HEK293 (cell line): ENCODE data around the gene B4GALT7.

ENCODE experiments used
- EGR2 ChIP-seq: fragments of 450-650 bp; formaldehyde crosslinking; IDR thresholded peaks from 2 replicates; pipeline ENCODE4 v1.5.1; 2016; ENCODE audit warnings: low read depth, missing biosample characterization, missing genetic modification characterization
- FEZF1 ChIP-seq: fragments of 450-650 bp; formaldehyde crosslinking; IDR thresholded peaks from 2 replicates; pipeline ENCODE4 v1.5.1; 2016; ENCODE audit warnings: missing biosample characterization, missing genetic modification characterization
- GFI1B ChIP-seq: fragments of 450-650 bp; formaldehyde crosslinking; IDR thresholded peaks from 2 replicates; pipeline ENCODE4 v1.5.1; 2016; ENCODE audit warnings: missing biosample characterization, missing genetic modification characterization
- HIC1 ChIP-seq: fragments of 450-650 bp; formaldehyde crosslinking; IDR thresholded peaks from 2 replicates; pipeline ENCODE4 v1.5.1; 2016; ENCODE audit warnings: missing biosample characterization, missing genetic modification characterization
- INSM2 ChIP-seq: fragments of 450-650 bp; formaldehyde crosslinking; IDR thresholded peaks from 2 replicates; pipeline ENCODE4 v1.5.1; 2016; ENCODE audit warnings: missing biosample characterization, missing genetic modification characterization
- SP7 ChIP-seq: fragments of 450-650 bp; formaldehyde crosslinking; IDR thresholded peaks from 2 replicates; pipeline ENCODE4 v1.5.1; 2016; ENCODE audit warnings: missing biosample characterization, missing genetic modification characterization
- TCF7L2 ChIP-seq: IDR thresholded peaks from 2 replicates; pipeline ENCODE4 v1.6.1; 2011; ENCODE audit warnings: low read depth, mild to moderate bottlenecking, inconsistent platforms, low read length, moderate library complexity, borderline replicate concordance
- ZBTB11 ChIP-seq: fragments of 450-650 bp; formaldehyde crosslinking; conservative IDR thresholded peaks from 2 replicates; pipeline ENCODE4 v1.5.1; 2016; ENCODE audit warnings: low read depth, missing biosample characterization, missing genetic modification characterization
- ZBTB17 ChIP-seq: fragments of 450-650 bp; formaldehyde crosslinking; IDR thresholded peaks from 2 replicates; pipeline ENCODE4 v1.5.1; 2016; ENCODE audit warnings: missing biosample characterization, missing genetic modification characterization
- ZIC2 ChIP-seq: fragments of 450-650 bp; formaldehyde crosslinking; IDR thresholded peaks from 2 replicates; pipeline ENCODE4 v1.5.1; 2016; ENCODE audit warnings: missing biosample characterization, missing genetic modification characterization
- ZNF157 ChIP-seq: fragments of 450-650 bp; formaldehyde crosslinking; IDR thresholded peaks from 2 replicates; pipeline ENCODE4 v1.5.1; 2016; ENCODE audit warnings: missing biosample characterization, missing genetic modification characterization
- ZNF23 ChIP-seq: fragments of 450-650 bp; formaldehyde crosslinking; IDR thresholded peaks from 2 replicates; pipeline ENCODE4 v1.5.1; 2016; ENCODE audit warnings: missing biosample characterization, missing genetic modification characterization, borderline replicate concordance
- ZNF350 ChIP-seq: fragments of 450-650 bp; formaldehyde crosslinking; IDR thresholded peaks from 2 replicates; pipeline ENCODE4 v1.5.0; 2017; ENCODE audit warnings: missing biosample characterization, mild to moderate bottlenecking, missing genetic modification characterization
- ZNF366 ChIP-seq: fragments of 450-650 bp; formaldehyde crosslinking; conservative IDR thresholded peaks from 2 replicates; pipeline ENCODE4 v1.5.1; 2016; ENCODE audit warnings: missing biosample characterization, missing genetic modification characterization
- ZNF394 ChIP-seq: fragments of 450-650 bp; formaldehyde crosslinking; IDR thresholded peaks from 2 replicates; pipeline ENCODE4 v1.5.1; 2016; ENCODE audit warnings: missing biosample characterization, missing genetic modification characterization, mild to moderate bottlenecking, moderate library complexity, borderline replicate concordance
- ZNF416 ChIP-seq: fragments of 450-650 bp; formaldehyde crosslinking; IDR thresholded peaks from 2 replicates; pipeline ENCODE4 v1.5.1; 2016; ENCODE audit warnings: missing biosample characterization, missing genetic modification characterization
- ZNF514 ChIP-seq: fragments of 450-650 bp; formaldehyde crosslinking; IDR thresholded peaks from 2 replicates; pipeline ENCODE4 v1.5.1; 2016; ENCODE audit warnings: missing biosample characterization, missing genetic modification characterization
- ZNF558 ChIP-seq: fragments of 450-650 bp; formaldehyde crosslinking; IDR thresholded peaks from 2 replicates; pipeline ENCODE4 v1.5.1; 2016; ENCODE audit warnings: missing biosample characterization, missing genetic modification characterization
- ZNF585B ChIP-seq: fragments of 450-650 bp; formaldehyde crosslinking; IDR thresholded peaks from 2 replicates; pipeline ENCODE4 v1.5.1; 2016; ENCODE audit warnings: missing biosample characterization, missing genetic modification characterization
- ZNF692 ChIP-seq: fragments of 450-650 bp; formaldehyde crosslinking; IDR thresholded peaks from 2 replicates; pipeline ENCODE4 v1.5.1; 2016; ENCODE audit warnings: missing biosample characterization, missing genetic modification characterization
- ZNF785 ChIP-seq: fragments of 450-650 bp; formaldehyde crosslinking; IDR thresholded peaks from 2 replicates; pipeline ENCODE4 v1.5.1; 2016; ENCODE audit warnings: missing biosample characterization, missing genetic modification characterization
- ZNF792 ChIP-seq: fragments of 450-650 bp; formaldehyde crosslinking; IDR thresholded peaks from 2 replicates; pipeline ENCODE4 v1.5.1; 2016; ENCODE audit warnings: missing biosample characterization, missing genetic modification characterization
- ZXDB ChIP-seq: fragments of 450-650 bp; formaldehyde crosslinking; IDR thresholded peaks from 2 replicates; pipeline ENCODE4 v1.5.1; 2016; ENCODE audit warnings: missing biosample characterization, missing genetic modification characterization
- TF ChIP-seq, protein P1 (sequence below): fragments of 450-650 bp; formaldehyde crosslinking; conservative IDR thresholded peaks from 2 replicates; pipeline ENCODE4 v1.5.1; 2016; ENCODE audit warnings: low read depth, missing biosample characterization, missing genetic modification characterization
- TF ChIP-seq, protein P2 (sequence below): fragments of 450-650 bp; formaldehyde crosslinking; IDR thresholded peaks from 2 replicates; pipeline ENCODE4 v1.5.1; 2016; ENCODE audit warnings: missing biosample characterization, missing genetic modification characterization

The B4GALT7 gene

DNA sequence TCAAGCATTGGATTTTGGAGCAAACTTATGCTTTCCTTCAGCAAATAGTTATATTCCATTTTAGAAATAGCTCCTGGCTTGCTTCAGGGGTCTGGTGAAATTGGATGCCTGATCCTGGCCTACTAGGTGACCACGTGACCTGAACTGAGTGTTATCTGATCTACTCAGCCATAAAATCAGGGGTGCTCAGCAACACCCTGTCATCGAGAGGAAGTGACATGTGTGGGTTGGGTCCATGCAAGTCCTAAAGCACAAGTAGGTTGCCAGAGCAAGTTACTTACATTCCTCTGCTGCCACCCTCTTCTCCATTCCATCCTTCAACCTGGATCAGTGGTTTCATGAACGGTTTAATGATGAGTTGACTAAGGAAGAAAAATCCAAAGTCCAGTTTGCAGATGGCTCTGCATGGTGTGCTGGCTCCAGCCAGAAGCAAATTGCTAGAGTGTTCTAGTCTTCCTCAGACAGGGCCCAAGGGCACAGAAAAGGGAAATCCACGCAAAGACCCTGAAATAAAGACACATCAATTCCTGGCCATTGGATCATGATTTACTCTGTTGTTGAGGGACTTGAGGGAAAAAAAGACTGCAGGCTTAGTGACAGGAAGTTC is 42.8 kb upstream of the B4GALT7 start (continued):
- no peak for TF ChIP-seq HIC1 (tag by site-specific recombination)
- no peak for TF ChIP-seq ZNF23 (tag by site-specific recombination)
- TF ChIP-seq, protein P1, sequence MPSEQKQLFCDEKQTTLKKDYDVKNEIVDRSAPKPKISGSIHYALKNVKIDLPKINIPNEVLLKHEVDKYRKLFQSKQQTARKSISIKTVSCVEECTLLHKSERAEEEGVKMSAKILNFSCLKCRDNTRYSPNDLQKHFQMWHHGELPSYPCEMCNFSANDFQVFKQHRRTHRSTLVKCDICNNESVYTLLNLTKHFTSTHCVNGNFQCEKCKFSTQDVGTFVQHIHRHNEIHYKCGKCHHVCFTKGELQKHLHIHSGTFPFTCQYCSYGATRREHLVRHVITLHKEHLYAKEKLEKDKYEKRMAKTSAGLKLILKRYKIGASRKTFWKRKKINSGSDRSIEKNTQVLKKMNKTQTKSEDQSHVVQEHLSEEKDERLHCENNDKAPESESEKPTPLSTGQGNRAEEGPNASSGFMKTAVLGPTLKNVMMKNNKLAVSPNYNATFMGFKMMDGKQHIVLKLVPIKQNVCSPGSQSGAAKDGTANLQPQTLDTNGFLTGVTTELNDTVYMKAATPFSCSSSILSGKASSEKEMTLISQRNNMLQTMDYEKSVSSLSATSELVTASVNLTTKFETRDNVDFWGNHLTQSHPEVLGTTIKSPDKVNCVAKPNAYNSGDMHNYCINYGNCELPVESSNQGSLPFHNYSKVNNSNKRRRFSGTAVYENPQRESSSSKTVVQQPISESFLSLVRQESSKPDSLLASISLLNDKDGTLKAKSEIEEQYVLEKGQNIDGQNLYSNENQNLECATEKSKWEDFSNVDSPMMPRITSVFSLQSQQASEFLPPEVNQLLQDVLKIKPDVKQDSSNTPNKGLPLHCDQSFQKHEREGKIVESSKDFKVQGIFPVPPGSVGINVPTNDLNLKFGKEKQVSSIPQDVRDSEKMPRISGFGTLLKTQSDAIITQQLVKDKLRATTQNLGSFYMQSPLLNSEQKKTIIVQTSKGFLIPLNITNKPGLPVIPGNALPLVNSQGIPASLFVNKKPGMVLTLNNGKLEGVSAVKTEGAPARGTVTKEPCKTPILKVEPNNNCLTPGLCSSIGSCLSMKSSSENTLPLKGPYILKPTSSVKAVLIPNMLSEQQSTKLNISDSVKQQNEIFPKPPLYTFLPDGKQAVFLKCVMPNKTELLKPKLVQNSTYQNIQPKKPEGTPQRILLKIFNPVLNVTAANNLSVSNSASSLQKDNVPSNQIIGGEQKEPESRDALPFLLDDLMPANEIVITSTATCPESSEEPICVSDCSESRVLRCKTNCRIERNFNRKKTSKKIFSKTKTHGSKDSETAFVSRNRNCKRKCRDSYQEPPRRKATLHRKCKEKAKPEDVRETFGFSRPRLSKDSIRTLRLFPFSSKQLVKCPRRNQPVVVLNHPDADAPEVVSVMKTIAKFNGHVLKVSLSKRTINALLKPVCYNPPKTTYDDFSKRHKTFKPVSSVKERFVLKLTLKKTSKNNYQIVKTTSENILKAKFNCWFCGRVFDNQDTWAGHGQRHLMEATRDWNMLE (tag by site-specific recombination): peak; percentile 45; the same call in 1 of the 2 replicates
- TF ChIP-seq TCF7L2: no peak
- TF ChIP-seq, protein P2, sequence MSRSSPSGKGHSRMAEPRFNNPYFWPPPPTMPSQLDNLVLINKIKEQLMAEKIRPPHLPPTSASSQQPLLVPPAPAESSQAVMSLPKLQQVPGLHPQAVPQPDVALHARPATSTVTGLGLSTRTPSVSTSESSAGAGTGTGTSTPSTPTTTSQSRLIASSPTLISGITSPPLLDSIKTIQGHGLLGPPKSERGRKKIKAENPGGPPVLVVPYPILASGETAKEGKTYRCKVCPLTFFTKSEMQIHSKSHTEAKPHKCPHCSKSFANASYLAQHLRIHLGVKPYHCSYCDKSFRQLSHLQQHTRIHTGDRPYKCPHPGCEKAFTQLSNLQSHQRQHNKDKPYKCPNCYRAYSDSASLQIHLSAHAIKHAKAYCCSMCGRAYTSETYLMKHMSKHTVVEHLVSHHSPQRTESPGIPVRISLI (tag by site-specific recombination): no peak
- TF ChIP-seq ZNF366 (tag by site-specific recombination): 0 out of 2 replicates have a peak, but pooled peaks have one; percentile 39
- TF ChIP-seq ZNF514 (tag by site-specific recombination): no peak
- no peak for TF ChIP-seq GFI1B (tag by site-specific recombination)
- peak; percentile 37; the same call in 1 of the 2 replicates for TF ChIP-seq ZNF692 (tag by site-specific recombination)
- no peak for TF ChIP-seq ZNF157
- TF ChIP-seq ZNF785 (tag by site-specific recombination): no peak
- 0 out of 2 replicates have a peak, but pooled peaks have one; percentile 29 for TF ChIP-seq ZNF558 (tag by site-specific recombination)
- no peak for TF ChIP-seq FEZF1 (tag by site-specific recombination)
- no peak for TF ChIP-seq ZNF350 (tag by site-specific recombination)
- no peak for TF ChIP-seq ZNF585B (tag by site-specific recombination)
- TF ChIP-seq ZBTB11 (tag by site-specific recombination): no peak
- TF ChIP-seq ZNF416 (tag by site-specific recombination): no peak
- TF ChIP-seq ZIC2 (tag by site-specific recombination): no peak
- TF ChIP-seq SP7: peak; percentile 41; the same call in 1 of the 2 replicates
- TF ChIP-seq ZNF394 (tag by site-specific recombination): no peak
- TF ChIP-seq EGR2 (tag by site-specific recombination): no peak
- peak; percentile 32; the same call in 1 of the 2 replicates for TF ChIP-seq ZXDB (tag by site-specific recombination)
- TF ChIP-seq INSM2 (tag by site-specific recombination): no peak
- TF ChIP-seq ZBTB17 (tag by site-specific recombination): peak; percentile 76
- TF ChIP-seq ZNF792 (tag by site-specific recombination): no peak
